Measurements from ENCODE around the gene CRTC2. TPM values are rescaled to one million over a fixed set of nuclear protein-coding genes. Genes with fewer than 3 reads are reported as not detected.

CRTC2 gene
- total and polyA plus RNA-seq, 2 of the 4 experiments (the other 2 are of a cell fraction) = 2.7 to 20.1 TPM

- H3K9me3 ChIP-seq (ENCODE audit: control insufficient read depth, insufficient read depth, low read length) = no peaks in the 10 kb centered on the region
- peak overlapping the region; percentile 97 for H3K23ac ChIP-seq (ENCODE audit: low read depth, low read length)
- no peaks in the 10 kb centered on the region for H4K20me1 ChIP-seq (ENCODE audit: insufficient read depth, low read length)
- H4K8ac ChIP-seq (ENCODE audit: low read depth in 2 of 2, low read length in 2 of 2) = peak overlapping the region; percentile 95 to 96
- H2BK120ac ChIP-seq (ENCODE audit: low read depth, low read length) = peak overlapping the region; percentile 83
- H3K56ac ChIP-seq (ENCODE audit: extremely low read depth, insufficient read depth, low read length) = peak overlapping the region; percentile 99
- H4K5ac ChIP-seq (ENCODE audit: low read depth, low read length) = peak overlapping the region; percentile 66
- H3K27ac ChIP-seq (ENCODE audit: insufficient read depth, low read length) = peak overlapping the region; percentile 97
- peaks cover 4% of the 10 kb centered on the region for H3K4me1 ChIP-seq (ENCODE audit: control insufficient read depth, insufficient read depth, low read length)
- peak overlapping the region; percentile 59 for H3K4me3 ChIP-seq (ENCODE audit: insufficient read depth, low read depth, low read length)
- peaks cover 19% of the 10 kb centered on the region for H3K36me3 ChIP-seq (ENCODE audit: control insufficient read depth, insufficient read depth, low read length)
- H3K4me2 ChIP-seq (ENCODE audit: low read depth, low read length) = peak overlapping the region; percentile 92
- 0% methylated on average over 4 of the region's 7 CpGs; no CpG with 5 or more reads in 1 of the 2 experiments for WGBS, 2 experiments (ENCODE audit: extremely low coverage in 2 of 2, insufficient read length in 1 of 2)
- peaks cover 24 to 40% of the 10 kb centered on the region in 2 experiments for H3K79me1 ChIP-seq (ENCODE audit: low read depth in 1 of 2, low read length in 2 of 2)
- ATAC-seq (ENCODE audit: low read depth) = peak; percentile 36
- H3K27me3 ChIP-seq (ENCODE audit: control insufficient read depth, insufficient read depth, low read length) = no peaks in the 10 kb centered on the region
- H2BK15ac ChIP-seq (ENCODE audit: low read depth, low read length) = peak overlapping the region; percentile 99
- ChIA-PET POLR2A (ENCODE audit: unreplicated experiment) (interaction anchor here (0.6 kb wide), 1 partner anchor 39 kb away, joined by 3 read pairs; the partner anchor contains the start of gene DENND4B), CTCF (interaction anchor here (0.6 to 2.5 kb wide), 4 partner anchors 23 to 623 kb away, joined by 3 to 8 read pairs (median 4); partner anchors contain the start of gene SLC39A1)
- H3K4ac ChIP-seq (ENCODE audit: low read depth, low read length) = peak overlapping the region; percentile 99
- H3K9me1 ChIP-seq (ENCODE audit: insufficient read depth, low read length) = peaks cover 8% of the 10 kb centered on the region
- peak overlapping the region; percentile 92 for H3K18ac ChIP-seq (ENCODE audit: low read depth, low read length)
- H3K9ac ChIP-seq (ENCODE audit: low read depth, low read length) = peak overlapping the region; percentile 98
- peak overlapping the region; percentile 87 for H2AFZ ChIP-seq (replicated peaks; ENCODE audit: low read length, poor library complexity)
- BruUV-seq (replicated peaks) = no TSS peak
- in situ Hi-C loops (cut with MboI; ENCODE audit: low sequenced_read_pairs) (no loop called here), intact Hi-C loops (cut with micrococcal nuclease) (loop anchor here (10.0 kb wide), 1 partner anchor 481 kb away; no protein-coding TSS in a partner anchor), dilution Hi-C loops (cut with HindIII; ENCODE audit: low sequenced_read_pairs, unreplicated experiment) (no loop called here)
- H4K91ac ChIP-seq (ENCODE audit: insufficient read depth, low read depth, low read length) = peak overlapping the region; percentile 98
- peak overlapping the region; percentile 100 for H2AK9ac ChIP-seq (replicated peaks; ENCODE audit: low read depth, low read length, poor library complexity)
- H2BK20ac ChIP-seq (ENCODE audit: low read depth, low read length) = peak overlapping the region; percentile 76
- H2AK5ac ChIP-seq (ENCODE audit: low read depth, low read length) = peak overlapping the region; percentile 100
- peak overlapping the region; percentile 100 for H3K14ac ChIP-seq (replicated peaks; ENCODE audit: low read depth, low read length)
- peak overlapping the region; percentile 97 for H2BK5ac ChIP-seq (ENCODE audit: low read depth, low read length, poor library complexity, severe bottlenecking)
- DNase-seq = peak; percentile 88
- TF ChIP-seq FOS (IDR thresholded peaks at IDR 0.05; ENCODE audit: low read depth, low read length) = peak; percentile 97
- no peak for TF ChIP-seq USF2 (IDR thresholded peaks at IDR 0.05; ENCODE audit: low read depth, low read length)
- TF ChIP-seq RCOR1 (IDR thresholded peaks at IDR 0.05; ENCODE audit: insufficient replicate concordance, low read length) = no peak
- peak; percentile 77 for TF ChIP-seq POLR2A (IDR thresholded peaks at IDR 0.05; ENCODE audit: low read depth, low read length)
- peak; percentile 51; the same call in 1 of the 2 replicates for TF ChIP-seq CEBPB (IDR thresholded peaks at IDR 0.05; ENCODE audit: low read depth, low read length)
- TF ChIP-seq SMC3 (IDR thresholded peaks at IDR 0.05; ENCODE audit: low read depth, low read length) = no peak
- no peak for TF ChIP-seq CHD1 (IDR thresholded peaks at IDR 0.05; ENCODE audit: low read depth, low read length)
- TF ChIP-seq ELK1 (IDR thresholded peaks at IDR 0.05; ENCODE audit: borderline replicate concordance, low read depth, low read length) = no peak
- TF ChIP-seq MAZ (IDR thresholded peaks at IDR 0.05; ENCODE audit: borderline replicate concordance, low read depth, low read length) = peak; percentile 95
- no peak for TF ChIP-seq RFX5 (IDR thresholded peaks at IDR 0.05; ENCODE audit: low read depth, low read length)
- TF ChIP-seq NFE2L2 (IDR thresholded peaks at IDR 0.05; ENCODE audit: low read depth, low read length) = no peak
- TF ChIP-seq BHLHE40 (IDR thresholded peaks at IDR 0.05; ENCODE audit: low read depth, low read length) = peak; percentile 37; the same call in 1 of the 2 replicates
- no peak for TF ChIP-seq RAD21 (IDR thresholded peaks at IDR 0.05; ENCODE audit: low read length)
- TF ChIP-seq MXI1 (IDR thresholded peaks at IDR 0.05; ENCODE audit: borderline replicate concordance, low read depth, low read length) = no peak
- no peak for TF ChIP-seq MAFK (IDR thresholded peaks at IDR 0.05; ENCODE audit: low read depth, low read length)
Measured at GRCh38 chr1:153985341-153985912, 27.0 kb upstream of the CRTC2 start.

Data from IMR-90 (cell line).